IMR-90 (cell line): Measurements from ENCODE around the gene PFKFB2. TPM values are rescaled to one million over a fixed set of nuclear protein-coding genes. Genes with fewer than 3 reads are reported as not detected.

Experiments used
- ATAC-seq: fragments of 200-7000 bp; cut with Tn5 transposase; 2 replicates; pipeline ENCODE4 v1.9.1; 2020; ENCODE audit warnings: low read depth, mild to moderate bottlenecking, moderate library complexity
- BruUV-seq: library from RNA; stranded (reverse); fragments of 400-500 nt; replicated peaks from 2 replicates; lab custom pipeline; 2021; lab: Mats Ljungman, UMichigan
- CTCF ChIA-PET: fragments of 300-600 bp; formaldehyde crosslinking; extraction: SDS; loops from one replicate; lab custom pipeline; 2021; ENCODE audit warnings: antibody characterized with exemption; lab: Yijun Ruan, JAX
- POLR2A ChIA-PET: fragments of 300-600 bp; sonication (Branson Sonifier 250); formaldehyde crosslinking; loops from one replicate; lab custom pipeline; 2022; ENCODE audit warnings: antibody characterized with exemption; ENCODE audit not compliant: unreplicated experiment; lab: Charles Lee
- DNase-seq: peaks from one replicate; pipeline ENCODE4 v3.0.0; 2013
- H2AFZ ChIP-seq: replicated peaks from 2 replicates; pipeline ENCODE3; 2013; ENCODE audit warnings: low read length, mild to moderate bottlenecking; ENCODE audit not compliant: poor library complexity
- H2AK5ac ChIP-seq: 2 replicates; pipeline ENCODE4 v1.6.1; 2013; ENCODE audit warnings: low read depth, low read length, inconsistent platforms
- H2AK9ac ChIP-seq: replicated peaks from 2 replicates; pipeline ENCODE3; 2013; ENCODE audit warnings: mild to moderate bottlenecking, low read depth, low read length, moderate library complexity; ENCODE audit not compliant: poor library complexity
- H2BK120ac ChIP-seq: 2 replicates; pipeline ENCODE4 v1.6.1; 2013; ENCODE audit warnings: low read depth, low read length, inconsistent platforms
- H2BK15ac ChIP-seq: 3 replicates; pipeline ENCODE4 v1.6.1; 2013; ENCODE audit warnings: low read depth, low read length, inconsistent platforms
- H2BK20ac ChIP-seq: 2 replicates; pipeline ENCODE4 v1.6.1; 2013; ENCODE audit warnings: low read depth, mild to moderate bottlenecking, inconsistent platforms, low read length, moderate library complexity
- H2BK5ac ChIP-seq: 2 replicates; pipeline ENCODE4 v1.6.1; 2013; ENCODE audit warnings: mild to moderate bottlenecking, low read depth, low read length, inconsistent platforms; ENCODE audit not compliant: poor library complexity, severe bottlenecking
- H3K14ac ChIP-seq: replicated peaks from 2 replicates; pipeline ENCODE4 v1.6.1; 2013; ENCODE audit warnings: low read depth, low read length, inconsistent platforms
- H3K18ac ChIP-seq: 2 replicates; pipeline ENCODE4 v1.6.1; 2013; ENCODE audit warnings: low read depth, low read length, control low read depth
- H3K23ac ChIP-seq: 2 replicates; pipeline ENCODE4 v1.6.1; 2013; ENCODE audit warnings: low read depth, low read length, inconsistent platforms
- H3K27ac ChIP-seq: 2 replicates; pipeline ENCODE4 v1.5.1; 2013; ENCODE audit warnings: mild to moderate bottlenecking, control low read depth, low read length; ENCODE audit not compliant: insufficient read depth
- H3K27me3 ChIP-seq: 2 replicates; pipeline ENCODE4 v1.6.1; 2013; ENCODE audit warnings: low read length; ENCODE audit not compliant: control insufficient read depth, insufficient read depth
- H3K36me3 ChIP-seq: 2 replicates; pipeline ENCODE4 v1.6.1; 2013; ENCODE audit warnings: low read length, mixed read lengths; ENCODE audit not compliant: control insufficient read depth, insufficient read depth
- H3K4ac ChIP-seq: 2 replicates; pipeline ENCODE4 v1.6.1; 2013; ENCODE audit warnings: low read depth, low read length, inconsistent platforms
- H3K4me1 ChIP-seq: 2 replicates; pipeline ENCODE4 v1.6.1; 2013; ENCODE audit warnings: low read length, mixed read lengths; ENCODE audit not compliant: control insufficient read depth, insufficient read depth
- H3K4me2 ChIP-seq: 2 replicates; pipeline ENCODE4 v1.6.1; 2013; ENCODE audit warnings: low read depth, mild to moderate bottlenecking, control low read depth, low read length, moderate library complexity
- H3K4me3 ChIP-seq: 2 replicates; pipeline ENCODE4 v1.5.1; 2013; ENCODE audit warnings: low read depth, mild to moderate bottlenecking, control low read depth, low read length, moderate library complexity; ENCODE audit not compliant: insufficient read depth
- H3K56ac ChIP-seq: 2 replicates; pipeline ENCODE4 v1.6.1; 2013; ENCODE audit warnings: low read length, inconsistent platforms; ENCODE audit not compliant: insufficient read depth; ENCODE audit errors: extremely low read depth
- H3K79me1 ChIP-seq, 2 experiments: 2 replicates each; pipeline ENCODE4 v1.6.1; 2013; ENCODE audit warnings: low read length in 2 of 2, inconsistent platforms in 1 of 2, low read depth in 1 of 2
- H3K9ac ChIP-seq: 2 replicates; pipeline ENCODE4 v1.6.1; 2013; ENCODE audit warnings: low read depth, low read length, control low read depth
- H3K9me1 ChIP-seq: 2 replicates; pipeline ENCODE4 v1.6.1; 2013; ENCODE audit warnings: low read length, inconsistent platforms; ENCODE audit not compliant: insufficient read depth
- H3K9me3 ChIP-seq: 2 replicates; pipeline ENCODE4 v1.6.1; 2013; ENCODE audit warnings: low read length; ENCODE audit not compliant: control insufficient read depth, insufficient read depth
- H4K20me1 ChIP-seq: 2 replicates; pipeline ENCODE4 v1.6.1; 2013; ENCODE audit warnings: low read length, inconsistent platforms; ENCODE audit not compliant: insufficient read depth
- H4K5ac ChIP-seq: 2 replicates; pipeline ENCODE4 v1.6.1; 2013; ENCODE audit warnings: mild to moderate bottlenecking, low read depth, low read length, control low read depth
- H4K8ac ChIP-seq, 2 experiments: 2 replicates each; pipeline ENCODE4 v1.6.1; 2013; ENCODE audit warnings: low read depth in 2 of 2, low read length in 2 of 2, control low read depth in 1 of 2, inconsistent platforms in 1 of 2
- H4K91ac ChIP-seq: 2 replicates; pipeline ENCODE4 v1.6.1; 2013; ENCODE audit warnings: low read depth, low read length, inconsistent platforms; ENCODE audit not compliant: insufficient read depth
- CHD1 ChIP-seq: IDR thresholded peaks from 2 replicates; pipeline ENCODE4 v1.6.1; 2012; ENCODE audit warnings: low read depth, low read length, improper control_type of control experiment
- MAFK ChIP-seq: IDR thresholded peaks from 2 replicates; pipeline ENCODE4 v1.6.1; 2012; ENCODE audit warnings: low read depth, low read length, improper control_type of control experiment
- NFE2L2 ChIP-seq: fragments of 150-350 bp; IDR thresholded peaks from 2 replicates; pipeline ENCODE4 v1.6.1; 2016; ENCODE audit warnings: low read depth, mild to moderate bottlenecking, low read length
- POLR2A ChIP-seq: IDR thresholded peaks from 2 replicates; pipeline ENCODE4 v1.6.1; 2012; ENCODE audit warnings: mild to moderate bottlenecking, low read depth, low read length
- RCOR1 ChIP-seq: IDR thresholded peaks from 2 replicates; pipeline ENCODE4 v1.6.1; 2012; ENCODE audit warnings: mild to moderate bottlenecking, low read length, improper control_type of control experiment; ENCODE audit not compliant: insufficient replicate concordance
- RFX5 ChIP-seq: IDR thresholded peaks from 2 replicates; pipeline ENCODE4 v1.8.0; 2012; ENCODE audit warnings: low read depth, mild to moderate bottlenecking, low read length, moderate library complexity
- WGBS, 2 experiments: methylation state at CpG; one replicate each; pipeline versions ENCODE4 v1.1.5 to v1.1.7; 2013; ENCODE audit warnings: missing lambda C conversion rate in 2 of 2; ENCODE audit not compliant: insufficient read length in 1 of 2; ENCODE audit errors: extremely low coverage in 2 of 2; 5-methylcytosine and 5-hydroxymethylcytosine counted together
- dilution Hi-C: fragments of 300-500 bp; cut with HindIII; formaldehyde crosslinking; loops from one replicate; pipeline ENCODE4 v1.14.3; 2018; ENCODE audit warnings: low sequenced_read_pairs; ENCODE audit not compliant: unreplicated experiment
- in situ Hi-C: fragments of 300-500 bp; cut with MboI; formaldehyde crosslinking; loops from 3 replicates; pipeline ENCODE4 v1.14.3; 2019; ENCODE audit warnings: low sequenced_read_pairs, inconsistent platforms, mixed read lengths
- intact Hi-C: fragments of 100-400 bp; cut with micrococcal nuclease; formaldehyde crosslinking; loops from 2 replicates; pipeline ENCODE4 v1.10.0; 2022
- polyA plus RNA-seq, 3 experiments: library from polyadenylated mRNA; depleted of rRNA; stranded (reverse); fragments of >200 nt; gene quantifications; 2 replicates each; pipeline ENCODE4 v1.2.3, GENCODE V29; 2012; ENCODE audit warnings: low replicate concordance in 1 of 3
- total RNA-seq: library from RNA; depleted of rRNA; stranded (reverse); fragments of >200 nt; gene quantifications from 2 replicates; pipeline ENCODE4 v1.2.3, GENCODE V29; 2012
- TF ChIP-seq, protein P1 (sequence below): conservative IDR thresholded peaks from 2 replicates; pipeline ENCODE4 v1.5.1; 2012; ENCODE audit warnings: mild to moderate bottlenecking, low read depth, low read length, improper control_type of control experiment

PFKFB2 gene
- total and polyA plus RNA-seq, 2 of the 4 experiments (the other 2 are of a cell fraction): 0.62 to 1.3 TPM

DNA sequence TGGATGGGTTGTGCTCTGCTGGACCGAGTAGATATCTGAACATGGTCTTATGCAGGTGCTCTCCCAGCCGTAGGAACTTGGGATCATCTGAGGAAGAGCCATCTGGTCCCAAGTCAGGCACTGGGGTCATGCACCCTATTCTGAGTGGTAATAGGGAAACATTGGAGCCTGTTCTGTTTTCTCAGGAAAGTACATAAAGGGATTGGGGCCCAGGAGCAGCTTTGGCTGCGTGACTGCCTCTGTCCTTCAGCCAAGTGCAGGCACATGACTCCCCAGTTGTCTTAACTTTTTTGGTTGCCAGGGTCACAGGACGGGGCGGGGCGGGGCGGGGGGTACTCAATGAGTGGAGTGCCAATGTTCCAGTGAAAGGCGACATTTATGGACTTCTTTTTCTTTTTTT lies 11.5 kb downstream of the PFKFB2 start:
- dilution Hi-C loops: no loop called here
- no peak overlapping the region for H2AK5ac ChIP-seq
- H3K4me2 ChIP-seq: no peak overlapping the region
- no peak for TF ChIP-seq NFE2L2
- no peak for TF ChIP-seq MAFK
- no peak for TF ChIP-seq CHD1
- TF ChIP-seq POLR2A: no peak
- no peak for TF ChIP-seq RCOR1
- TF ChIP-seq, protein P1, sequence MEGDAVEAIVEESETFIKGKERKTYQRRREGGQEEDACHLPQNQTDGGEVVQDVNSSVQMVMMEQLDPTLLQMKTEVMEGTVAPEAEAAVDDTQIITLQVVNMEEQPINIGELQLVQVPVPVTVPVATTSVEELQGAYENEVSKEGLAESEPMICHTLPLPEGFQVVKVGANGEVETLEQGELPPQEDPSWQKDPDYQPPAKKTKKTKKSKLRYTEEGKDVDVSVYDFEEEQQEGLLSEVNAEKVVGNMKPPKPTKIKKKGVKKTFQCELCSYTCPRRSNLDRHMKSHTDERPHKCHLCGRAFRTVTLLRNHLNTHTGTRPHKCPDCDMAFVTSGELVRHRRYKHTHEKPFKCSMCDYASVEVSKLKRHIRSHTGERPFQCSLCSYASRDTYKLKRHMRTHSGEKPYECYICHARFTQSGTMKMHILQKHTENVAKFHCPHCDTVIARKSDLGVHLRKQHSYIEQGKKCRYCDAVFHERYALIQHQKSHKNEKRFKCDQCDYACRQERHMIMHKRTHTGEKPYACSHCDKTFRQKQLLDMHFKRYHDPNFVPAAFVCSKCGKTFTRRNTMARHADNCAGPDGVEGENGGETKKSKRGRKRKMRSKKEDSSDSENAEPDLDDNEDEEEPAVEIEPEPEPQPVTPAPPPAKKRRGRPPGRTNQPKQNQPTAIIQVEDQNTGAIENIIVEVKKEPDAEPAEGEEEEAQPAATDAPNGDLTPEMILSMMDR: no peak
- TF ChIP-seq RFX5: no peak
- no peak overlapping the region for H3K18ac ChIP-seq
- H3K79me1 ChIP-seq: no peaks in the 10 kb centered on the region
- no peak overlapping the region for H3K4me3 ChIP-seq
- no peak overlapping the region for H3K27ac ChIP-seq
- 83% methylated on average over 1 of the region's 8 CpGs; no CpG with 5 or more reads in 1 of the 2 experiments for WGBS, 2 experiments
- intact Hi-C loops: no loop called here
- BruUV-seq: no TSS peak
- H2AFZ ChIP-seq: no peak overlapping the region
- ChIA-PET POLR2A (no interaction called here), CTCF (no interaction called here)
- no peaks in the 10 kb centered on the region for H3K9me3 ChIP-seq
- no peak overlapping the region for H3K23ac ChIP-seq
- no peak overlapping the region for H4K8ac ChIP-seq
- no peak overlapping the region for H2BK20ac ChIP-seq
- DNase-seq (no peak), ATAC-seq (no peak)
- H3K27me3 ChIP-seq: no peaks in the 10 kb centered on the region
- no peak overlapping the region for H2AK9ac ChIP-seq
- H3K14ac ChIP-seq: no peak overlapping the region
- H3K56ac ChIP-seq: no peak overlapping the region
- H2BK5ac ChIP-seq: no peak overlapping the region
- in situ Hi-C loops: no loop called here
- H4K5ac ChIP-seq: no peak overlapping the region
- H3K9ac ChIP-seq: no peak overlapping the region
- no peaks in the 10 kb centered on the region for H4K20me1 ChIP-seq
- H3K4me1 ChIP-seq: no peaks in the 10 kb centered on the region
- no peak overlapping the region for H2BK120ac ChIP-seq
- H4K91ac ChIP-seq: no peak overlapping the region
- H3K36me3 ChIP-seq: no peaks in the 10 kb centered on the region
- no peaks in the 10 kb centered on the region; the same call in 1 of the 2 replicates for H3K9me1 ChIP-seq
- H2BK15ac ChIP-seq: no peak overlapping the region
- H3K4ac ChIP-seq: no peak overlapping the region
